Right atrium auricular region (tissue), 2 donors: ENCODE results near the gene MICAL3. TPM values are rescaled to one million over a fixed set of nuclear protein-coding genes. Genes with fewer than 3 reads are reported as not detected.
"Not testable (repeated sequence)": the region's sequence is repeated elsewhere in the genome, so short reads cannot be mapped to it uniquely, and the experiment has no call there.

Source experiments
- DNase-seq: peaks from one replicate; pipeline ENCODE4 v3.0.0-alpha.2; 2019; ENCODE audit warnings: low spot score
- H3K27ac ChIP-seq, 2 donors: fragments of 200-600 bp; sonication (generic); 1 replicate in 1 of 2; 2 replicates in 1 of 2; pipeline ENCODE4 v1.5.1; 2016 to 2019
- H3K27me3 ChIP-seq, 2 donors: fragments of 200-600 bp; sonication (generic); one replicate each; pipeline versions ENCODE4 v1.5.1 to v1.6.0; 2017 to 2019
- H3K36me3 ChIP-seq: fragments of 200-600 bp; sonication (generic); one replicate; pipeline ENCODE4 v1.5.1; 2016
- H3K4me1 ChIP-seq, 2 donors: fragments of 200-600 bp; sonication (generic); one replicate each; pipeline versions ENCODE4 v1.5.1 to v1.6.0; 2017 to 2019
- H3K4me3 ChIP-seq, 2 donors: fragments of 200-600 bp; sonication (generic); 1 replicate in 1 of 2; 2 replicates in 1 of 2; pipeline ENCODE4 v1.5.1; 2017 to 2019; ENCODE audit warnings: mild to moderate bottlenecking in 1 of 2, moderate library complexity in 1 of 2
- H3K9me3 ChIP-seq, 2 donors: fragments of 200-600 bp; sonication (generic); one replicate each; pipeline ENCODE4 v1.5.1; 2019
- total RNA-seq, 2 donors: library from RNA; depleted of rRNA; stranded (reverse); fragments of >200 nt; gene quantifications; one replicate each; pipeline ENCODE4 v1.1.0, GENCODE V29; 2016
- TF ChIP-seq, protein P1 (sequence below), 2 donors: fragments of 200-600 bp; sonication (generic); IDR thresholded peaks; one replicate each; pipeline ENCODE4 v1.5.1; 2019; ENCODE audit warnings: antibody characterized with exemption in 2 of 2

MICAL3 gene
- total RNA-seq, 2 donors from 2014 or later = 42.5 to 45.1 TPM

DNA sequence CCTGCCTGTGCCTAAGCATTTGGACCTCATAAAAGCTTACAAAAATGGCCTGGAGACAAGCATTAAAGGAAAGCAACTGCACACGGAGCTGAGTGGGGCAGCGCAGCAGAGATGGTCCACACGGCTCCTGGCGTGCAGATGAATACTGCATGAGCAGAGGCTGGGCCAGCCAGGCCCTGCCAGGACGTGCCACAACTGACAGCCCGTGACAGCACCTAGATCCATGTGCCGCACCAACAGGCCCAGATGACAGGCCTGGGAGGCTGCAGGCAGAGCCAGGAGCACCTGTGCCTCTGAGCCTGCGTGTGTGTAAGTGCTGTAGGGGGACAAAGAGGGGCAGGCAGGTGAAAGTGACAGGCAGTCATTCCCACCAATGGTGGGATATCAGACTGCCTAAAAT lies 33.4 kb downstream of the MICAL3 start:
- no peaks in the 10 kb centered on the region for H3K27me3 ChIP-seq
- H3K4me1 ChIP-seq = peaks cover 0 to 65% of the 10 kb centered on the region in 2 donors
- no peaks in the 10 kb centered on the region for H3K36me3 ChIP-seq
- H3K9me3 ChIP-seq = no peaks in the 10 kb centered on the region
- TF ChIP-seq, protein P1, sequence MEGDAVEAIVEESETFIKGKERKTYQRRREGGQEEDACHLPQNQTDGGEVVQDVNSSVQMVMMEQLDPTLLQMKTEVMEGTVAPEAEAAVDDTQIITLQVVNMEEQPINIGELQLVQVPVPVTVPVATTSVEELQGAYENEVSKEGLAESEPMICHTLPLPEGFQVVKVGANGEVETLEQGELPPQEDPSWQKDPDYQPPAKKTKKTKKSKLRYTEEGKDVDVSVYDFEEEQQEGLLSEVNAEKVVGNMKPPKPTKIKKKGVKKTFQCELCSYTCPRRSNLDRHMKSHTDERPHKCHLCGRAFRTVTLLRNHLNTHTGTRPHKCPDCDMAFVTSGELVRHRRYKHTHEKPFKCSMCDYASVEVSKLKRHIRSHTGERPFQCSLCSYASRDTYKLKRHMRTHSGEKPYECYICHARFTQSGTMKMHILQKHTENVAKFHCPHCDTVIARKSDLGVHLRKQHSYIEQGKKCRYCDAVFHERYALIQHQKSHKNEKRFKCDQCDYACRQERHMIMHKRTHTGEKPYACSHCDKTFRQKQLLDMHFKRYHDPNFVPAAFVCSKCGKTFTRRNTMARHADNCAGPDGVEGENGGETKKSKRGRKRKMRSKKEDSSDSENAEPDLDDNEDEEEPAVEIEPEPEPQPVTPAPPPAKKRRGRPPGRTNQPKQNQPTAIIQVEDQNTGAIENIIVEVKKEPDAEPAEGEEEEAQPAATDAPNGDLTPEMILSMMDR (IDR thresholded peaks at IDR 0.05) = no peak
- no peak overlapping the region for H3K27ac ChIP-seq
- DNase-seq = no peak
- H3K4me3 ChIP-seq = no peak overlapping the region

DNA sequence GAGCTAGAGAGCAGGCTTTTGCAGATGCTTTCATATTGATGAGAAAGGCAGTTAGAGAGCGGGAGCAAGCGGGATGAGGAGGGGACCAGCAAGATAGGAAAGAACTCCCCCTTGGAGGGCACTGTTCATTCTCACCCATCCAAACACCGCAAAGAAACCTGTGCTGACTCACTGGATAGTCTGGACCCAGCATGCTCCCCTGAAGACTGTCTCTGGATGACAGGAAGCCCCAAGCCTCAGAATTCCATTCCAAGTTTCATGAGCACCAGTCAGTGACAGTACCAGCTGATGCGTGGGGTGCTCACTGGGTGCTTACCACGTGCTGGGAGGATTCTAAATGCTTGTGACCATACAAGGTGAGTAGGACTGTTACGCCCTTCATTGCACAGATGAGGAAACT lies 34.2 kb downstream of the MICAL3 start:
- H3K4me1 ChIP-seq = peaks cover 0 to 73% of the 10 kb centered on the region in 2 donors
- no peaks in the 10 kb centered on the region for H3K36me3 ChIP-seq
- H3K4me3 ChIP-seq = no peak overlapping the region
- DNase-seq = no peak
- no peaks in the 10 kb centered on the region for H3K27me3 ChIP-seq
- no peaks in the 10 kb centered on the region for H3K9me3 ChIP-seq
- no peak overlapping the region for H3K27ac ChIP-seq
- TF ChIP-seq, protein P1 (IDR thresholded peaks at IDR 0.05) = no peak

DNA sequence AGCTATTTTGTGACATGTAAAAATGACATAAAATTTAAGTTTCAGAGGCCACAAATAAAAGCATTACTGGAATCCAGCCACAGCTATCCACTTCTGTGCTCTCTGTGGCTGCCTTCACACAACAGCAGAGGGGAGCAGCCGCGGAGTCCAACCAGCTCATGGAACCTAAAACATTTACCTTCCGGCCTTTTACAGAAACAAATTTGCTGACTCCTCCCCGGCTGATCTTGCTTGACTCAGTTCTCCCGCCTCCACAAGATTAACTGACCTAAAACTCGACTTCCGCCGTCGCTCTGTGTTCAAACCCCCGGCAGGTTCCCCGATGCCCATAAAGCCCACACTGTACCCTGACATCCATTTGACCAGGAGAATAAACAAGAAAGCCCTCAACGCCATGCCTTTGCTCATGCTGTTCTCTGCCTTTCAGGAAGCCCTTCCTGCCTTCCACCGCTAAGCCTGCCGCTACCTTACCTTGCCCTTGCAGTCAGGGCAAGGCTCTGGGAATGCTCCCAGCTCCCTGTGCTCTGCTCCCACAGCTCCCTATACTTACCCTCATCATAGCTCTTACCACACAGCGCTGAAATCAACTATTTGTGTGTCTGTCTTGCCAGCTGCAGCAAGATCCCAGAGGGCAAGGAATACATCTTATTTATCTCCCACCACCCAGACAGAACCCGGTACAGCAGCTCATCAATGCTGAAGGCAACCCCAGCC lies 35.4 kb downstream of the MICAL3 start:
- peaks cover 0 to 74% of the 10 kb centered on the region in 2 donors for H3K4me1 ChIP-seq
- TF ChIP-seq, protein P1 (IDR thresholded peaks at IDR 0.05) = no peak
- H3K27me3 ChIP-seq = no peaks in the 10 kb centered on the region
- no peak for DNase-seq
- H3K4me3 ChIP-seq = no peak overlapping the region
- H3K36me3 ChIP-seq = no peaks in the 10 kb centered on the region
- H3K27ac ChIP-seq = peak overlapping the region; percentile 32 to 45
- H3K9me3 ChIP-seq = no peaks in the 10 kb centered on the region

DNA sequence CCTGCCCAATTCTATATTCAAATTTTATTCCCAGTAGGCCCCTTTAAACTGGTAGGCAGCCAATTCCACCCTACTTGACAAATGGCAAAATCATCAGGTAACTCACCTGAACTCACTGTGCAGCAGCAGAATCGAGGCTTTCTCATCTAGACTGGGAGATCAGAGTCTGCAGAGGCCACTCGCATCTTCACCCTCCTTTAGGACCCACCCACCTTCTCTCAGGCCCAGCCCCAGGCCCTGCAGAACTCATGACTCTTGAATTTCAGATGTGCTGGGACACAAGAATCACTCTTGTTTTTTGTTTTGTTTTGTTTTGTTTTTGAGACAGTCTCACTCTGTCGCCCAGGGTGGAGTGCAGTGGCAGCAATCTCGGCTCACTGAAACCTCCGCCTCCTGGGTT lies 38.8 kb downstream of the MICAL3 start:
- Histone ChIP-seq H3K4me3 (no peak overlapping the region), H3K27me3 (no peaks in the 10 kb centered on the region), H3K36me3 (no peaks in the 10 kb centered on the region), H3K4me1 (peaks cover 0 to 60% of the 10 kb centered on the region in 2 donors), H3K9me3 (no peaks in the 10 kb centered on the region), H3K27ac (no peak overlapping the region)
- DNase-seq = no peak
- TF ChIP-seq, protein P1 (IDR thresholded peaks at IDR 0.05) = no peak

DNA sequence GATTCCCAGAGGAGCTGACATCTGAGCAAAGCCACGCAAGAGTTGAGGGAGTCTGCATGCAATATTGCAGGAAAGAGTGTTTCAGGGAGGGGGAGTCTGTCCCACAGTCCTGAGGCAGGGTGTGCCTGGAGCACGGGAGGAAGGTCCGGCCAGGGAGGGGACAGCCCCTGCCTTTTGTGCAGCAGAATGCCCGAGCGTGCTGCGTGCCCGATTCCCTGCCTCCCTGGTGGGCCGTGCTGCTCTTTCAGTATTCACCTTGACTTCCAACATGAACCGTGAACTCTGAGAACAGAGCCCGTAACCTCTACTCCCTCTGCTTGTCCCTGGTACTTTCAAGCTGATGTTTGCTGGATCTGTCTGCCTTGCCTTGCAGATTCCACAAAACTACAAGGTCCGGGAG lies 39.3 kb downstream of the MICAL3 start:
- H3K9me3 ChIP-seq, H3K4me3 ChIP-seq, H3K36me3 ChIP-seq, H3K27me3 ChIP-seq, H3K27ac ChIP-seq, DNase-seq: not testable (repeated sequence)
- H3K4me1 ChIP-seq = peaks cover 0 to 62% of the 10 kb centered on the region in 2 donors

DNA sequence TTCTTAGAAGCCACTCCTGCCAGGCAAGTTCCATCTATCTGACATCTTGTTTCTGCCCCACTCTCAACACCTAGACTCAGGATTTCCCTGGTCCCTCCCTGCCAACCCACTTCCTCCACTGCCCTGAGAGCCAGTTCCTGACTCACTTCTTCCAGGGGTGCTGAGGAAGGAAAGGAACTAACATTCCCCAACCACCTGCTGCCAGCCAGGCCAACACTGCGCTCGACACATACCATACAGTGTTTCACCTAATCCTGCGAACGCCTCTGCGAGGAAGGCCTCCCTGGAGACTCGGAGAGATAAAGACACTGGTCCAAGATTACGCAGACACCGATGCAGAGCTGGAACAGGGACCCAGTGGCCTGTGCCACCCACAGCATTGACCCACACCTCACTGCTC lies 40.2 kb downstream of the MICAL3 start:
- no peak overlapping the region for H3K27ac ChIP-seq
- peaks cover 0 to 61% of the 10 kb centered on the region in 2 donors for H3K4me1 ChIP-seq
- no peak for DNase-seq
- TF ChIP-seq, protein P1 (IDR thresholded peaks at IDR 0.05) = no peak
- no peaks in the 10 kb centered on the region for H3K27me3 ChIP-seq
- no peak overlapping the region for H3K4me3 ChIP-seq
- no peaks in the 10 kb centered on the region for H3K36me3 ChIP-seq
- no peaks in the 10 kb centered on the region for H3K9me3 ChIP-seq
